SK-N-SH (cell line): ENCODE measurements around the gene CHD1L. TPM values are rescaled to one million over a fixed set of nuclear protein-coding genes. Genes with fewer than 3 reads are reported as not detected.

Experiments used
- CTCF ChIA-PET: fragments of 300-600, 350-600 bp; formaldehyde crosslinking; extraction: SDS; loops from one replicate; lab custom pipeline; 2021; lab: Yijun Ruan, JAX
- POLR2A ChIA-PET: fragments of 350-600 bp; sonication (Branson Sonifier 250); formaldehyde crosslinking; extraction: SDS; loops from one replicate; lab custom pipeline; 2020; ENCODE audit warnings: antibody characterized with exemption, inconsistent platforms; lab: Yijun Ruan, JAX
- DNase-seq: peaks from one replicate; pipeline ENCODE4 v3.0.0; 2012
- H2AFZ ChIP-seq: fragments of 200-600 bp; sonication (generic); 2 replicates; pipeline ENCODE4 v1.8.1; 2016; ENCODE audit warnings: antibody characterized with exemption, mild to moderate bottlenecking, low read depth
- H3F3A ChIP-seq: fragments of 200-600 bp; sonication (generic); replicated peaks from 2 replicates; pipeline ENCODE3; 2016; ENCODE audit warnings: antibody characterized with exemption, mild to moderate bottlenecking; ENCODE audit not compliant: insufficient read depth
- H3K27ac ChIP-seq, 2 experiments: fragments of 200-500 bp in 1 of 2; fragments of 200-600 bp in 1 of 2; sonication (Bioruptor generic) in 1 of 2; sonication (generic), shearing (Covaris generic) in 1 of 2; 2 replicates each; pipeline versions ENCODE4 v1.5.1 to v1.6.1; 2014 to 2016; ENCODE audit warnings: low read depth in 2 of 2, inconsistent platforms in 1 of 2, low read length in 1 of 2, mild to moderate bottlenecking in 1 of 2, mixed read lengths in 1 of 2
- H3K27me3 ChIP-seq: fragments of 200-600 bp; sonication (generic), shearing (Covaris generic); 2 replicates; pipeline ENCODE4 v1.6.1; 2016; ENCODE audit warnings: mixed run types; ENCODE audit not compliant: insufficient read depth
- H3K36me3 ChIP-seq, 2 experiments: fragments of 200-500 bp in 1 of 2; fragments of 200-600 bp in 1 of 2; sonication (Bioruptor generic) in 1 of 2; sonication (generic) in 1 of 2; replicated peaks in 1 of 2; 2 replicates each; pipeline versions ENCODE3 to v1.5.1; 2014 to 2016; ENCODE audit warnings: low read length in 1 of 2, mild to moderate bottlenecking in 1 of 2; ENCODE audit not compliant: insufficient read depth in 2 of 2, control insufficient read depth in 1 of 2
- H3K4me1 ChIP-seq, 2 experiments: fragments of 200-500 bp in 1 of 2; fragments of 200-600 bp in 1 of 2; sonication (Bioruptor generic) in 1 of 2; sonication (generic), shearing (Covaris generic) in 1 of 2; 2 replicates each; pipeline versions ENCODE4 v1.5.1 to v1.6.1; 2014 to 2016; ENCODE audit warnings: low read depth in 1 of 2, low read length in 1 of 2, mixed run types in 1 of 2; ENCODE audit not compliant: insufficient read depth in 2 of 2, control insufficient read depth in 1 of 2
- H3K4me2 ChIP-seq: fragments of 200-600 bp; sonication (generic), shearing (Covaris generic); 2 replicates; pipeline ENCODE4 v1.6.1; 2017; ENCODE audit warnings: mixed run types
- H3K4me3 ChIP-seq, 2 experiments: fragments of 200-500 bp in 1 of 2; fragments of 200-600 bp in 1 of 2; sonication (Bioruptor generic) in 1 of 2; sonication (generic), shearing (Covaris generic) in 1 of 2; 2 replicates each; pipeline versions ENCODE4 v1.5.1 to v1.8.1; 2014 to 2016; ENCODE audit warnings: low read depth in 2 of 2, inconsistent platforms in 1 of 2, low read length in 1 of 2, mild to moderate bottlenecking in 1 of 2, mixed read lengths in 1 of 2, moderate library complexity in 1 of 2
- H3K79me2 ChIP-seq: fragments of 200-600 bp; sonication (generic); 2 replicates; pipeline ENCODE4 v1.8.1; 2017; ENCODE audit warnings: mild to moderate bottlenecking; ENCODE audit not compliant: insufficient read depth
- H3K9ac ChIP-seq: fragments of 200-600 bp; sonication (generic); 2 replicates; pipeline ENCODE4 v1.6.1; 2017; ENCODE audit warnings: mixed run types
- H3K9me2 ChIP-seq: fragments of 200-600 bp; sonication (generic); 2 replicates; pipeline ENCODE4 v1.6.1; 2017; ENCODE audit warnings: mixed run types
- H3K9me3 ChIP-seq: fragments of 200-600 bp; sonication (generic); 2 replicates; pipeline ENCODE4 v1.6.1; 2017; ENCODE audit warnings: mixed run types, mild to moderate bottlenecking, moderate library complexity
- H4K20me1 ChIP-seq: fragments of 200-600 bp; sonication (generic); 2 replicates; pipeline ENCODE4 v1.6.1; 2017; ENCODE audit warnings: mild to moderate bottlenecking, mixed run types; ENCODE audit not compliant: insufficient read depth
- ELF1 ChIP-seq: IDR thresholded peaks from 2 replicates; pipeline ENCODE4 v1.4.0; 2012
- FOSL2 ChIP-seq: IDR thresholded peaks from 2 replicates; pipeline ENCODE4 v1.4.0; 2012; ENCODE audit warnings: low read depth, mild to moderate bottlenecking, moderate library complexity, borderline replicate concordance
- FOXJ3 ChIP-seq: sonication (generic); formaldehyde crosslinking; IDR thresholded peaks from 2 replicates; pipeline ENCODE4 v1.5.1; 2020; ENCODE audit warnings: mild to moderate bottlenecking, missing genetic modification reagents
- GABPA ChIP-seq: IDR thresholded peaks from 2 replicates; pipeline ENCODE4 v1.4.0; 2012; ENCODE audit warnings: low read depth, mild to moderate bottlenecking
- JUND ChIP-seq: IDR thresholded peaks from 2 replicates; pipeline ENCODE4 v1.4.0; 2012
- MEF2A ChIP-seq: IDR thresholded peaks from 2 replicates; pipeline ENCODE4 v1.4.0; 2012; ENCODE audit warnings: low read depth, borderline replicate concordance
- PBX3 ChIP-seq: IDR thresholded peaks from 2 replicates; pipeline ENCODE4; 2012
- RCOR1 ChIP-seq: fragments of 150-350 bp; IDR thresholded peaks from 2 replicates; pipeline ENCODE4 v1.6.1; 2017; ENCODE audit warnings: antibody characterized with exemption, low read length
- TAF1 ChIP-seq: IDR thresholded peaks from 2 replicates; pipeline ENCODE4 v1.6.1; 2012; ENCODE audit warnings: low read depth, mild to moderate bottlenecking, low read length, moderate library complexity, borderline replicate concordance
- TCF12 ChIP-seq: IDR thresholded peaks from 2 replicates; pipeline ENCODE4 v1.4.0; 2012
- USF1 ChIP-seq: IDR thresholded peaks from 2 replicates; pipeline ENCODE4 v1.4.0; 2012; ENCODE audit warnings: low read depth, borderline replicate concordance
- USF2 ChIP-seq: fragments of 150-350 bp; IDR thresholded peaks from 2 replicates; pipeline ENCODE4 v1.6.1; 2017; ENCODE audit warnings: antibody characterized with exemption, low read length, low read depth, borderline replicate concordance
- WGBS: methylation state at CpG from one replicate; pipeline ENCODE4 v1.1.6; 2017; ENCODE audit warnings: low lambda C conversion rate; 5-methylcytosine and 5-hydroxymethylcytosine counted together
- polyA plus RNA-seq, 3 experiments: library from polyadenylated mRNA; depleted of rRNA; stranded (reverse); fragments of >200 nt; gene quantifications; 2 replicates each; pipeline ENCODE4 v1.2.3, GENCODE V29; 2012
- TF ChIP-seq, protein P1 (sequence below): IDR thresholded peaks from 2 replicates; pipeline ENCODE4 v1.4.0; 2012; ENCODE audit warnings: low read depth

Gene CHD1L
- polyA plus RNA-seq, 1 of the 3 experiments (the other 2 are of a cell fraction), result 24.7 TPM

- H3K27ac ChIP-seq, result no peak overlapping the region
- H3K79me2 ChIP-seq, result no peaks in the 10 kb centered on the region
- H3F3A ChIP-seq, result no peaks in the 10 kb centered on the region
- ChIA-PET CTCF (no interaction called here), POLR2A (no interaction called here)
- no peaks in the 10 kb centered on the region for H4K20me1 ChIP-seq
- no peak overlapping the region for H3K4me2 ChIP-seq
- no peaks in the 10 kb centered on the region for H3K9me2 ChIP-seq
- no peaks in the 10 kb centered on the region for H3K4me1 ChIP-seq
- H3K9ac ChIP-seq, result no peak overlapping the region
- H3K27me3 ChIP-seq, result no peaks in the 10 kb centered on the region
- TF ChIP-seq PBX3 (no peak), JUND (no peak), FOSL2 (no peak), RCOR1 (no peak), TCF12 (no peak), ELF1 (no peak), MEF2A (no peak), USF1 (no peak), GABPA (no peak)
- 0% methylated on average over 2 of the region's 2 CpGs for WGBS
- H3K4me3 ChIP-seq, result no peak overlapping the region
- H3K9me3 ChIP-seq, result no peaks in the 10 kb centered on the region
- H2AFZ ChIP-seq, result no peak overlapping the region
- DNase-seq, result no peak
- H3K36me3 ChIP-seq, result no peaks in the 10 kb centered on the region
These were observed 96.1 kb downstream of the CHD1L start for GRCh38 chr1:147338571-147338970.

DNA sequence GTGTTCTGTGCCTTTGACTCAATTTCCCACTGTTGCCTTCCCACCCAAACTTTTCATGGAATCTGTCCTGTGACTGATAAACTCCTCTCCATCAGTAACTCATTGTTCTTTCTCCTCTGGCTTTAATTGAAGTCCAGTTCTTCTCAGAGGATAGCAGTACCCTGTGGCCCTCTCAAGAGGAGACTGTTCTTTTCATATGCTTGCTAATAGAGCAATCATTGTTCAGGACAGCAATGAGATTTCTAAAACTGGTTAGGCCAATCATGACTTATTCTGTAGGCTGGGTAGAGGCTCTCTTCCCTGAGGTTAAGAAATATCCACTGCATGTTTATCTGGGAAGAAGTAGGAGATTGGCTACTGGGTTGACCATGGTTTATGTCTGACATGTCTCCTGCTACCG is 98.8 kb downstream of the CHD1L start:
- no peak overlapping the region for H3K4me3 ChIP-seq
- H3K79me2 ChIP-seq, result no peaks in the 10 kb centered on the region
- no peak overlapping the region for H3K9ac ChIP-seq
- no peak overlapping the region for H2AFZ ChIP-seq
- TF ChIP-seq TAF1, result no peak
- no peak for TF ChIP-seq USF2
- no peak for TF ChIP-seq FOSL2
- TF ChIP-seq, protein P1, sequence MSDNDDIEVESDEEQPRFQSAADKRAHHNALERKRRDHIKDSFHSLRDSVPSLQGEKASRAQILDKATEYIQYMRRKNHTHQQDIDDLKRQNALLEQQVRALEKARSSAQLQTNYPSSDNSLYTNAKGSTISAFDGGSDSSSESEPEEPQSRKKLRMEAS, result no peak
- TF ChIP-seq FOXJ3, result no peak
- no peaks in the 10 kb centered on the region for H3K27me3 ChIP-seq
- no peaks in the 10 kb centered on the region for H3F3A ChIP-seq
- H3K27ac ChIP-seq, result no peak overlapping the region
- CTCF ChIA-PET, result no interaction called here
- no peaks in the 10 kb centered on the region for H4K20me1 ChIP-seq
- H3K36me3 ChIP-seq, result no peaks in the 10 kb centered on the region
- no peak for DNase-seq
- no peaks in the 10 kb centered on the region for H3K4me1 ChIP-seq
- H3K9me2 ChIP-seq, result no peaks in the 10 kb centered on the region
- POLR2A ChIA-PET, result no interaction called here
- WGBS, result 0% methylated on average over 1 of the region's 1 CpG
- H3K4me2 ChIP-seq, result no peak overlapping the region
- no peaks in the 10 kb centered on the region for H3K9me3 ChIP-seq

Other genes with a start within 250 kb of the CHD1L start
- 6.2 and 9.4 TPM in 2 replicates for gene PRKAB2, start 70.2 kb upstream of the CHD1L start, polyA plus RNA-seq (2012; rRNA removed)
- 0.30 and 0.50 TPM in 2 replicates for gene FMO5, start 17.3 kb upstream of the CHD1L start, polyA plus RNA-seq (2012; rRNA removed)